Fibroblast of lung (primary cell): ENCODE results near the gene NTSR1.

Source experiments
- CTCF ChIP-seq, 2 donors: IDR thresholded peaks in 1 of 2; conservative IDR thresholded peaks in 1 of 2; 1 replicate in 1 of 2; 2 replicates in 1 of 2; pipeline ENCODE4 v1.5.1; 2011 to 2012; ENCODE audit warnings: low read length in 2 of 2, control low read depth in 1 of 2, inconsistent platforms in 1 of 2, low read depth in 1 of 2, mild to moderate bottlenecking in 1 of 2
- EZH2 ChIP-seq: IDR thresholded peaks from 2 replicates; pipeline ENCODE4 v1.5.1; 2012; ENCODE audit warnings: low read length, control low read depth, mild to moderate bottlenecking; ENCODE audit errors: missing control alignments

- TF ChIP-seq CTCF (conservative IDR thresholded peaks at IDR 0.05 in 1 of 2, IDR thresholded peaks at IDR 0.05 in 1 of 2; ENCODE audit: low read depth in 1 of 2, low read length in 2 of 2): no peak
- TF ChIP-seq EZH2: no peak
These were observed 44.3 kb upstream of the NTSR1 start for GRCh38 chr20:62664019-62664971.
